CD4-positive, alpha-beta memory T cell (primary cell): ENCODE results near the gene MMP15. TPM values are rescaled to one million over a fixed set of nuclear protein-coding genes. Genes with fewer than 3 reads are reported as not detected.

Source experiments
- CTCF ChIA-PET: fragments of 350-600 bp; sonication (Branson Sonifier 250); formaldehyde crosslinking; loops from one replicate; lab custom pipeline; 2021; ENCODE audit warnings: inconsistent platforms; ENCODE audit not compliant: partially characterized antibody; lab: Charles Lee
- POLR2A ChIA-PET: fragments of 350-600 bp; sonication (Branson Sonifier 250); formaldehyde crosslinking; loops from one replicate; lab custom pipeline; 2021; ENCODE audit not compliant: partially characterized antibody; lab: Charles Lee
- DNase-seq, 5 donors: peaks; one replicate each; pipeline versions ENCODE4 v3.0.0 to v3.0.0-alpha.2; 2020 to 2022; ENCODE audit warnings: mixed read lengths in 1 of 5
- H3K27ac ChIP-seq: one replicate; pipeline ENCODE4 v1.7.0; 2013; ENCODE audit warnings: low read depth, low read length
- H3K27me3 ChIP-seq: 2 replicates; pipeline ENCODE4 v1.7.0; 2013; ENCODE audit warnings: mild to moderate bottlenecking, low read length, moderate library complexity; ENCODE audit not compliant: insufficient read depth
- H3K36me3 ChIP-seq: 2 replicates; pipeline ENCODE4 v1.7.0; 2013; ENCODE audit warnings: mild to moderate bottlenecking, low read length, moderate library complexity; ENCODE audit not compliant: insufficient read depth
- H3K4me1 ChIP-seq: 2 replicates; pipeline ENCODE4 v1.7.0; 2013; ENCODE audit warnings: mild to moderate bottlenecking, low read length, moderate library complexity; ENCODE audit not compliant: insufficient read depth
- H3K4me3 ChIP-seq, 2 donors: one replicate each; pipeline ENCODE4 v1.7.0; 2013; ENCODE audit warnings: low read length in 2 of 2, mild to moderate bottlenecking in 1 of 2
- H3K9me3 ChIP-seq, 2 donors: one replicate each; pipeline ENCODE4 v1.7.0; 2013; ENCODE audit warnings: low read length in 2 of 2, control low read depth in 1 of 2; ENCODE audit not compliant: control insufficient read depth in 1 of 2
- H3K27ac Mint-ChIP-seq, 7 donors: one replicate each; pipeline ENCODE4 v1.8.0; 2020 to 2021; ENCODE audit warnings: mixed read lengths in 7 of 7, mild to moderate bottlenecking in 6 of 7, inconsistent platforms in 3 of 7, moderate library complexity in 3 of 7
- H3K27me3 Mint-ChIP-seq, 2 donors: one replicate each; pipeline ENCODE4 v1.8.0; 2020 to 2021; ENCODE audit warnings: mixed read lengths in 2 of 2
- H3K36me3 Mint-ChIP-seq, 2 donors: one replicate each; pipeline ENCODE4 v1.8.0; 2020 to 2021; ENCODE audit warnings: mixed read lengths in 2 of 2, inconsistent platforms in 1 of 2, mild to moderate bottlenecking in 1 of 2
- H3K4me1 Mint-ChIP-seq, 4 donors: one replicate each; pipeline ENCODE4 v1.8.0; 2020 to 2021; ENCODE audit warnings: mixed read lengths in 4 of 4, mild to moderate bottlenecking in 1 of 4
- H3K4me3 Mint-ChIP-seq, 8 donors: one replicate each; pipeline ENCODE4 v1.8.0; 2020 to 2021; ENCODE audit warnings: mixed read lengths in 8 of 8, mild to moderate bottlenecking in 7 of 8, moderate library complexity in 6 of 8, inconsistent platforms in 3 of 8
- H3K9me3 Mint-ChIP-seq, 8 donors: one replicate each; pipeline ENCODE4 v1.8.0; 2020 to 2021; ENCODE audit warnings: mixed read lengths in 8 of 8, mild to moderate bottlenecking in 5 of 8, inconsistent platforms in 3 of 8, moderate library complexity in 1 of 8
- intact Hi-C: fragments of 100-400 bp; cut with micrococcal nuclease; formaldehyde crosslinking; loops from one replicate; pipeline ENCODE4 v1.15.1; 2023
- polyA plus RNA-seq, 2 donors: library from polyadenylated mRNA; unstranded; fragments of 300-500 nt; fragmentation: Illumina TruSeq; gene quantifications; one replicate each; pipeline ENCODE4 v1.2.3, GENCODE V29; 2021
- total RNA-seq, 2 experiments: library from RNA; stranded (reverse); gene quantifications; one replicate each; pipeline ENCODE4 v1.2.3, GENCODE V29; 2021

Gene MMP15
- total and polyA plus RNA-seq, 4 experiments from 2014 or later: 0.21 to 1.8 (median 1.6) TPM; not detected in 1

DNA sequence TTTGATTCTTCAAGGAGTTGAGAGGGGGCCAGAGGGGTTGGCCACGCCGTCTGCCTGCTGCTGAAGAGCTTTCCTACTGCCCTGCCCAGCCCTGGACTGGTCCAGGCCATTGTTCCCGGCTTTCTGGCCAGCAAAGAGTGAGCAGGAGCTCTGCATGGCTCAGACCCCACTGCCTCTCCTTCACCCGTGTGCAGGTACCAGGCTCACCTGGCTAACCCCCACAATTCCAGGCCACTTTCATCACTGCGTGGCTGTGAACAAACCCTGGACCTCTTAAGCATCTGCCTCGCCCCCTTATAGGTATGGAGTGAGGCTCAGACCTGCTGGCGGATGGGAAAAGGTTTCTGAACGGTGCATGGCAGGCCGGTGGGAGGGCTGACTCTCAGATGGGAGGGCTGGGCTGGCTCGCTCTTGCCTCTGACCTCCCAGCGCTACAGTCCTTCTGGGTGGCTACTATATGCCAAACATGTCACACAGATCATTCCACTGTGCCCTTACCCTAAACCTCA, 33.9 kb upstream of the MMP15 start:
- Mint-ChIP-seq H3K9me3 (no peaks in the 10 kb centered on the region), H3K27me3 (no peaks in the 10 kb centered on the region), H3K4me3 (no peak overlapping the region), H3K36me3 (peaks cover 7 to 22% of the 10 kb centered on the region in 2 donors), H3K27ac (peak overlapping the region in 4 of 7 donors; percentile 2 to 70 (median 42)), H3K4me1 (peaks cover 9 to 39% (median 23%) of the 10 kb centered on the region in 4 donors)
- no peak for DNase-seq
- H3K36me3 ChIP-seq: peaks cover 7% of the 10 kb centered on the region
- H3K4me3 ChIP-seq: no peak overlapping the region
- intact Hi-C loops: no loop called here
- ChIA-PET CTCF (interaction anchor here (1.2 to 1.6 kb wide), 3 partner anchors 10 to 86 kb away, joined by 3 to 5 read pairs (median 4); partner anchors contain the start of gene USB1), POLR2A (interaction anchor here (1.9 kb wide), 1 partner anchor 9 kb away, joined by 5 read pairs; the partner anchor contains the start of genes USB1 and ZNF319)
- H3K27me3 ChIP-seq: no peaks in the 10 kb centered on the region
- no peaks in the 10 kb centered on the region for H3K9me3 ChIP-seq
- H3K4me1 ChIP-seq: peaks cover 37% of the 10 kb centered on the region
- H3K27ac ChIP-seq: no peak overlapping the region

DNA sequence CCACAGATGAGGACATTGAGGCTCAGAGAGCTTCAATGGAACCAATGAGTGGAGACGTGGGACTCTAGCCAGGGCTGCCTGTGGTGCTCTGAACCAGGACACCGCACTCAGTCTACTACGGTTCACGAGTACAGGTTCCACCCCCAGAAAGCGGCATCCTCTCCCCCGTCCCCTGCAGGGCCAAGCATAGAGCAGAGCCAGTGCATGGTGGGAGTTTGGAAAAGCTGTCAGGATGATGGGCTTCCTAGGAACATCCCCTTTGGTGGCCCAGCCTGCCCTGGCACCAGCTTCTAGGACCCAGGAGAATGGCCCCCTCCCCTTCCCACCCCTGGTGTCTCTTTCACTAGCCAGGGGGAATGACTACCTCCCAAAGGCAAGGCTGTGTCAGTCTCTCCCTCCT, 33.5 kb upstream of the MMP15 start:
- ChIA-PET POLR2A (interaction anchor here (1.9 kb wide), 1 partner anchor 9 kb away, joined by 5 read pairs; the partner anchor contains the start of genes USB1 and ZNF319), CTCF (interaction anchor here (1.2 to 1.6 kb wide), 3 partner anchors 9 to 86 kb away, joined by 3 to 5 read pairs (median 4); partner anchors contain the start of gene USB1)
- Mint-ChIP-seq H3K4me1 (peaks cover 9 to 41% (median 25%) of the 10 kb centered on the region in 4 donors), H3K36me3 (peaks cover 7 to 23% of the 10 kb centered on the region in 2 donors), H3K27ac (peak overlapping the region in 5 of 7 donors; percentile 60 to 85 (median 70)), H3K9me3 (no peaks in the 10 kb centered on the region), H3K27me3 (no peaks in the 10 kb centered on the region), H3K4me3 (no peak overlapping the region)
- intact Hi-C loops: no loop called here
- DNase-seq: no peak
- Histone ChIP-seq H3K27me3 (no peaks in the 10 kb centered on the region), H3K27ac (no peak overlapping the region), H3K4me3 (no peak overlapping the region), H3K4me1 (peaks cover 42% of the 10 kb centered on the region), H3K36me3 (peaks cover 12% of the 10 kb centered on the region), H3K9me3 (no peaks in the 10 kb centered on the region)

DNA sequence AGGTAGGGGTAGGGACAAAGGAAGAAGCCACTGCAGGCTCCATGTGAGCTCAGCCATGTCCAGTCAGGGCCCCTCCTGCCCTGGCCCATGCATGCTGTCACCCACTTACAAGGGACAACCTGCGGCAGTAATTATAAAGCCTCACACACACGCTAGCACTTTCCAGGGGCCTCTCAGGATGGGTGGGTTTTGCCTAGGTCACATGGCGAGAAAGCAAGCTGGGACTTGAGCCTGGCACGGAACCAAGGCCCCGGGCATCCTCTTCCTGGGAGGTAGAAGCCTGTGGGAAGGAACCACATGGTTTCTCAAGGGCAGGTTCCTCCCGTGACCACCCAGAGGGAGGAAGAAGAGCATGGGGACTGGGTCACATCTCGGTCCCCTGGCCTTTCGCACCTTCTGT, 32.1 kb upstream of the MMP15 start:
- H3K27ac ChIP-seq: no peak overlapping the region
- H3K36me3 ChIP-seq: peaks cover 19% of the 10 kb centered on the region
- ChIA-PET POLR2A (interaction anchor here (1.9 kb wide), 1 partner anchor 7 kb away, joined by 5 read pairs; the partner anchor contains the start of genes USB1 and ZNF319), CTCF (interaction anchor here (1.5 kb wide), 1 partner anchor 88 kb away, joined by 3 read pairs; no protein-coding TSS in a partner anchor)
- no peaks in the 10 kb centered on the region for H3K27me3 Mint-ChIP-seq
- intact Hi-C loops: no loop called here
- peaks cover 18 to 55% (median 33%) of the 10 kb centered on the region in 4 donors for H3K4me1 Mint-ChIP-seq
- H3K27ac Mint-ChIP-seq: peak overlapping the region in 3 of 7 donors; percentile 29 to 60 (median 52)
- H3K36me3 Mint-ChIP-seq: peaks cover 11 to 32% of the 10 kb centered on the region in 2 donors
- H3K9me3 Mint-ChIP-seq: no peaks in the 10 kb centered on the region
- no peak overlapping the region for H3K4me3 ChIP-seq
- DNase-seq: no peak
- peaks cover 55% of the 10 kb centered on the region for H3K4me1 ChIP-seq
- no peaks in the 10 kb centered on the region for H3K27me3 ChIP-seq
- no peaks in the 10 kb centered on the region for H3K9me3 ChIP-seq
- H3K4me3 Mint-ChIP-seq: peak overlapping the region in 1 of 8 donors; percentile 17

DNA sequence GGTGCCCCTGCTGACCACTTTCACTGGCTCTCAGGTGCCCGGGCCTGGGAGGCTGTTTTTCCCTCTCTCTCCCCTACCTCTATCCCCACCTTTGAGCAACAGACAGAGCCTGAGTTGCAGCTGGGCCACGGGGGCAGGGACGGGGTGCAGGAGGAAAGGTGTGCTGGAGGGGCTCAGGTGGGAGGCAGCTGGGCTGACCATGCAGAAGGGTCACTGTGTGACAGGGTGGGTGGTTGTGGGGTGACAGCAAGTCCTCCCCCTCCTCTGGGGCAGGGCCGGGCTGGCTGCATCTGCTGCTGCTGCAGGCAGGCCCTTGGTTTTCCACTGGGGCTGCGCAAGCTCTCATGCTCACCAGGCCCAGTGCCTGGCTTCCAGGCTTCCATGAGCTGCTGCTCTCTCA, 31.7 kb upstream of the MMP15 start:
- ChIA-PET POLR2A (no interaction called here), CTCF (no interaction called here)
- no peaks in the 10 kb centered on the region for H3K27me3 Mint-ChIP-seq
- H3K4me3 Mint-ChIP-seq: no peak overlapping the region
- Histone ChIP-seq H3K9me3 (no peaks in the 10 kb centered on the region), H3K4me3 (no peak overlapping the region), H3K27me3 (no peaks in the 10 kb centered on the region), H3K27ac (no peak overlapping the region), H3K36me3 (peaks cover 19% of the 10 kb centered on the region), H3K4me1 (peaks cover 60% of the 10 kb centered on the region)
- DNase-seq: no peak
- intact Hi-C loops: no loop called here
- no peaks in the 10 kb centered on the region for H3K9me3 Mint-ChIP-seq
- H3K36me3 Mint-ChIP-seq: peaks cover 14 to 37% of the 10 kb centered on the region in 2 donors
- H3K27ac Mint-ChIP-seq: no peak overlapping the region
- peaks cover 22 to 60% (median 37%) of the 10 kb centered on the region in 4 donors for H3K4me1 Mint-ChIP-seq

DNA sequence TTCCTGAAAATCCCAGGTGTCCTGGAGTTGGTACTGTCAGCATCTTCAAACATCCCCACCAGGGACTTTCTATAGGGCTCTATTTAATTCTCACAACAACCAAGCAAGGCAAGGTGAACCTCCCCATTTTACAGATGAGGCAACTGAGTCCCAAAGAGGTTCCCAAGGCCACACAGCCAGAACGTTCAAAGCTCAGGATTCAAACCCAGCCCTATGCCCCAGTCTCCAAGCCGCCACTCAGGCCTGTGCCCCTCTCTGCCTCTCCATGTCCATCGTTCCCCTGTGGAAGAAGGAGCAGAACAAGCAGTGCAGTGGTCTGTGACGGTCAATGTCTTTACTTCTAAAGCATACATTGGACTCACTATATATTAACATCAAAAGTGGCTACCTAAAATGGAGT, 31.2 kb upstream of the MMP15 start:
- DNase-seq: no peak
- ChIA-PET POLR2A (no interaction called here), CTCF (no interaction called here)
- H3K4me1 ChIP-seq: peaks cover 65% of the 10 kb centered on the region
- H3K36me3 ChIP-seq: peaks cover 19% of the 10 kb centered on the region
- Mint-ChIP-seq H3K27me3 (no peaks in the 10 kb centered on the region), H3K4me1 (peaks cover 27 to 64% (median 42%) of the 10 kb centered on the region in 4 donors), H3K4me3 (peak overlapping the region in 3 of 8 donors; percentile 21 to 64 (median 50)), H3K27ac (peak overlapping the region; percentile 41 to 89 (median 84)), H3K9me3 (peaks cover 0 to 3% (median 0%) of the 10 kb centered on the region in 8 donors), H3K36me3 (peaks cover 14 to 41% of the 10 kb centered on the region in 2 donors)
- intact Hi-C loops: no loop called here
- H3K27ac ChIP-seq: peak overlapping the region; percentile 41
- H3K9me3 ChIP-seq: no peaks in the 10 kb centered on the region
- H3K4me3 ChIP-seq: no peak overlapping the region
- H3K27me3 ChIP-seq: no peaks in the 10 kb centered on the region

DNA sequence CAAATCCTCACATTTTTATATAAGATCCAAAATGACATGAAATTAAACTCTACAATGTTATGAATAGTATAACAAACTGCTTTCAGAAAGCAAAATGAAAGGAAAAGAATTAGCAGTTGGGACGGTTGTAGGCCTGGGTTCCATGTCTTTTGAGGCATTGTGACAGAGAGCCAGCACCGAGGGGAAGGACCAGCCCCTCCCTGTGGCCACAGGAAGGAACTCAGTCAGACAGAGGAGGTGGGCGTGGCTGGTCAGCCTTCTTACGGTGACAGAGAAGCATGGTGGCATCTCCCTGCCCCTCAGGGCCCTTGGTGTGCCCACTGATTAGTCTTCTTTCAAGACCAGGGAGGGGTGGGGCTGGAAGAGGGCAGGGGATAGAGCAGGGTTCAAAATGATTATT, 30.8 kb upstream of the MMP15 start:
- peak overlapping the region in 7 of 8 donors; percentile 21 to 64 (median 46) for H3K4me3 Mint-ChIP-seq
- H3K27ac Mint-ChIP-seq: peak overlapping the region; percentile 41 to 89 (median 84)
- Histone ChIP-seq H3K36me3 (peaks cover 19% of the 10 kb centered on the region), H3K27me3 (no peaks in the 10 kb centered on the region), H3K4me1 (peaks cover 69% of the 10 kb centered on the region), H3K4me3 (no peak overlapping the region), H3K27ac (peak overlapping the region; percentile 41), H3K9me3 (no peaks in the 10 kb centered on the region)
- intact Hi-C loops: no loop called here
- POLR2A ChIA-PET: interaction anchor here (1.3 kb wide), 1 partner anchor 135 kb away, joined by 4 read pairs; the partner anchor contains the start of gene CFAP20
- peaks cover 0 to 3% (median 0%) of the 10 kb centered on the region in 8 donors for H3K9me3 Mint-ChIP-seq
- DNase-seq: peak; percentile 26 to 62 (median 36)
- no peaks in the 10 kb centered on the region for H3K27me3 Mint-ChIP-seq
- peaks cover 28 to 65% (median 44%) of the 10 kb centered on the region in 4 donors for H3K4me1 Mint-ChIP-seq
- CTCF ChIA-PET: no interaction called here
- peaks cover 14 to 43% of the 10 kb centered on the region in 2 donors for H3K36me3 Mint-ChIP-seq
